ENCODE data around the gene BRD7. TPM values are rescaled to one million over a fixed set of nuclear protein-coding genes. Genes with fewer than 3 reads are reported as not detected.

BRD7 gene
- total RNA-seq, 1 donor from 2014 or later = 104 TPM

- Mint-ChIP-seq H3K27ac (no peak overlapping the region), H3K9me3 (ENCODE audit: low read depth) (no peaks in the 10 kb centered on the region), H3K27me3 (no peaks in the 10 kb centered on the region)
These were observed 99.6 kb downstream of the BRD7 start for GRCh38 chr16:50269061-50269705.

GRCh38 chr16:50268352-50268751 is 100.4 kb downstream of the BRD7 start:
- TF ChIP-seq CTCF (IDR thresholded peaks at IDR 0.05; ENCODE audit: unreplicated experiment) = no peak
- no peaks in the 10 kb centered on the region for H3K9me3 Mint-ChIP-seq (ENCODE audit: low read depth)
- no peak for DNase-seq (ENCODE audit: low spot score, unreplicated experiment)
- H3K27me3 Mint-ChIP-seq = no peaks in the 10 kb centered on the region
- peaks cover 6% of the 10 kb centered on the region for H3K4me1 Mint-ChIP-seq (ENCODE audit: low read depth)
- H3K4me3 Mint-ChIP-seq (ENCODE audit: low read depth) = no peak overlapping the region
- H3K36me3 Mint-ChIP-seq (ENCODE audit: insufficient read depth) = no peaks in the 10 kb centered on the region
- H3K27ac Mint-ChIP-seq = no peak overlapping the region

More at GRCh38 chr16:50269061-50269705, 99.6 kb downstream of the BRD7 start:
- DNase-seq (ENCODE audit: low spot score, unreplicated experiment) = no peak
- H3K36me3 Mint-ChIP-seq (ENCODE audit: insufficient read depth) = no peaks in the 10 kb centered on the region
- no peak overlapping the region for H3K4me3 Mint-ChIP-seq (ENCODE audit: low read depth)
- no peak for TF ChIP-seq CTCF (IDR thresholded peaks at IDR 0.05; ENCODE audit: unreplicated experiment)
- H3K4me1 Mint-ChIP-seq (ENCODE audit: low read depth) = peaks cover 1% of the 10 kb centered on the region

- no peak overlapping the region for H3K27ac Mint-ChIP-seq
- DNase-seq (ENCODE audit: low spot score, unreplicated experiment) = no peak
- no peaks in the 10 kb centered on the region for H3K27me3 Mint-ChIP-seq
- no peaks in the 10 kb centered on the region for H3K36me3 Mint-ChIP-seq (ENCODE audit: insufficient read depth)
- H3K4me3 Mint-ChIP-seq (ENCODE audit: low read depth) = no peak overlapping the region
- H3K4me1 Mint-ChIP-seq (ENCODE audit: low read depth) = peaks cover 9% of the 10 kb centered on the region
- no peaks in the 10 kb centered on the region for H3K9me3 Mint-ChIP-seq (ENCODE audit: low read depth)
- no peak for TF ChIP-seq CTCF (IDR thresholded peaks at IDR 0.05; ENCODE audit: unreplicated experiment)
These were observed 101.1 kb downstream of the BRD7 start for GRCh38 chr16:50267651-50268050.

GRCh38 chr16:50267151-50267631 is 101.6 kb downstream of the BRD7 start:
- no peak for DNase-seq (ENCODE audit: low spot score, unreplicated experiment)
- H3K4me1 Mint-ChIP-seq (ENCODE audit: low read depth) = peaks cover 9% of the 10 kb centered on the region

More at GRCh38 chr16:50267151-50267631, 101.6 kb downstream of the BRD7 start:
- no peaks in the 10 kb centered on the region for H3K27me3 Mint-ChIP-seq
- no peak for TF ChIP-seq CTCF (IDR thresholded peaks at IDR 0.05; ENCODE audit: unreplicated experiment)
- no peak overlapping the region for H3K27ac Mint-ChIP-seq
- no peaks in the 10 kb centered on the region for H3K9me3 Mint-ChIP-seq (ENCODE audit: low read depth)
- no peaks in the 10 kb centered on the region for H3K36me3 Mint-ChIP-seq (ENCODE audit: insufficient read depth)
- no peak overlapping the region for H3K4me3 Mint-ChIP-seq (ENCODE audit: low read depth)

Data from progenitor cell of endocrine pancreas (in vitro differentiated cells).